Hepatocyte (in vitro differentiated cells): Measurements from ENCODE around the gene CCPG1. TPM values are rescaled to one million over a fixed set of nuclear protein-coding genes. Genes with fewer than 3 reads are reported as not detected.

ENCODE experiments used
- DNase-seq: peaks from one replicate; pipeline ENCODE4 v3.0.0-alpha.2; 2016; ENCODE audit warnings: low spot score
- H2AFZ ChIP-seq: fragments of 200-600 bp; sonication (generic); 2 replicates; pipeline ENCODE4 v1.6.0; 2016; ENCODE audit warnings: antibody characterized with exemption, mild to moderate bottlenecking
- H3K27ac ChIP-seq: fragments of 200-600 bp; sonication (generic); 2 replicates; pipeline ENCODE4 v1.5.1; 2016; ENCODE audit warnings: mild to moderate bottlenecking
- H3K27me3 ChIP-seq: fragments of 200-600 bp; sonication (generic); 2 replicates; pipeline ENCODE4 v1.6.1; 2016
- H3K36me3 ChIP-seq: fragments of 200-600 bp; sonication (generic); replicated peaks from 2 replicates; pipeline ENCODE4 v1.5.1; 2016; ENCODE audit warnings: low read depth; ENCODE audit not compliant: insufficient read depth
- H3K4me1 ChIP-seq: fragments of 200-600 bp; sonication (generic); 2 replicates; pipeline ENCODE4 v1.5.1; 2016; ENCODE audit warnings: mild to moderate bottlenecking, moderate library complexity; ENCODE audit not compliant: insufficient read depth
- H3K4me2 ChIP-seq: fragments of 200-600 bp; sonication (generic); 2 replicates; pipeline ENCODE4 v1.6.0; 2016
- H3K4me3 ChIP-seq: fragments of 200-600 bp; sonication (generic); 2 replicates; pipeline ENCODE4 v1.5.1; 2016; ENCODE audit warnings: mild to moderate bottlenecking
- H3K79me2 ChIP-seq: fragments of 200-600 bp; sonication (generic); 2 replicates; pipeline ENCODE4 v1.6.0; 2017; ENCODE audit warnings: mild to moderate bottlenecking
- H3K9me2 ChIP-seq: fragments of 200-600 bp; sonication (generic); replicated peaks from 2 replicates; pipeline ENCODE4 v1.6.0; 2017; ENCODE audit warnings: mild to moderate bottlenecking; ENCODE audit not compliant: insufficient read depth
- H3K9me3 ChIP-seq: fragments of 200-600 bp; sonication (generic); 2 replicates; pipeline ENCODE4 v1.5.1; 2016; ENCODE audit warnings: low read depth, mild to moderate bottlenecking
- H4K20me1 ChIP-seq: fragments of 200-600 bp; sonication (generic); 2 replicates; pipeline ENCODE4 v1.6.0; 2016; ENCODE audit warnings: mild to moderate bottlenecking; ENCODE audit not compliant: insufficient read depth, poor library complexity, severe bottlenecking
- EZH2 ChIP-seq: fragments of 200-600 bp; sonication (generic); IDR thresholded peaks from 2 replicates; pipeline ENCODE4 v1.6.1; 2016; ENCODE audit warnings: antibody characterized with exemption, mild to moderate bottlenecking, borderline replicate concordance
- EZH2phosphoT487 ChIP-seq: fragments of 200-600 bp; sonication (generic); IDR thresholded peaks from one replicate; pipeline ENCODE4 v1.6.1; 2018; ENCODE audit warnings: antibody characterized with exemption, mild to moderate bottlenecking, low read depth, moderate library complexity; ENCODE audit not compliant: unreplicated experiment, severe bottlenecking
- WGBS: methylation state at CpG from one replicate; pipeline ENCODE4 v1.1.6; 2016; ENCODE audit warnings: low lambda C conversion rate; ENCODE audit errors: missing lambda C conversion rate; 5-methylcytosine and 5-hydroxymethylcytosine counted together
- microRNA counts: library from miRNA; unstranded; fragments of <30 nt; microRNA quantifications from one replicate; lab custom pipeline; 2017
- microRNA-seq: library from miRNA; unstranded; fragments of <30 nt; microRNA quantifications from one replicate; pipeline ENCODE4, GENCODE V29; 2017
- polyA plus RNA-seq: library from polyadenylated mRNA; unstranded; fragments of >200 nt; fragmentation: Nextera tagmentation; extraction: Ambion mirVana; gene quantifications from 2 replicates; pipeline ENCODE4 v1.2.1, GENCODE V29; 2016
- total RNA-seq: library from RNA; depleted of rRNA; stranded (reverse); fragments of >200 nt; gene quantifications from 2 replicates; pipeline ENCODE4 v1.2.3, GENCODE V29; 2014
- TF ChIP-seq, protein P1 (sequence below): fragments of 200-600 bp; sonication (generic); IDR thresholded peaks from 2 replicates; pipeline ENCODE4 v1.5.1; 2016; ENCODE audit warnings: antibody characterized with exemption, mild to moderate bottlenecking; ENCODE audit not compliant: poor library complexity

CCPG1 gene
- total and polyA plus RNA-seq, 2 experiments from 2014 or later: 32.4 to 38.9 TPM

GRCh38 chr15:55318588-55319494, 89.3 kb downstream of the CCPG1 start, which contains the start of the genes PIGB and PIGBOS1:
TSS of gene PIGB (plus strand) at chr15:55319222. CDS start at chr15:55319251, 29 bp downstream.
TSS of gene PIGBOS1 (minus strand) at chr15:55319123. CDS start at chr15:55317792, 1,331 bp downstream.
- Histone ChIP-seq H4K20me1 (no peaks in the 10 kb centered on the region), H3K27me3 (no peaks in the 10 kb centered on the region), H3K27ac (peak within 1 kb of the TSS; percentile 91), H3K36me3 (no peaks in the 10 kb centered on the region), H3K4me1 (peaks cover 6% of the 10 kb centered on the region), H3K4me3 (peak within 1 kb of the TSS; percentile 63), H3K4me2 (peak within 1 kb of the TSS; percentile 79), H3K9me3 (no peaks in the 10 kb centered on the region), H3K9me2 (no peaks in the 10 kb centered on the region), H2AFZ (peak within 1 kb of the TSS; percentile 90), H3K79me2 (peaks cover 23% of the 10 kb centered on the region)
- TF ChIP-seq, protein P1, sequence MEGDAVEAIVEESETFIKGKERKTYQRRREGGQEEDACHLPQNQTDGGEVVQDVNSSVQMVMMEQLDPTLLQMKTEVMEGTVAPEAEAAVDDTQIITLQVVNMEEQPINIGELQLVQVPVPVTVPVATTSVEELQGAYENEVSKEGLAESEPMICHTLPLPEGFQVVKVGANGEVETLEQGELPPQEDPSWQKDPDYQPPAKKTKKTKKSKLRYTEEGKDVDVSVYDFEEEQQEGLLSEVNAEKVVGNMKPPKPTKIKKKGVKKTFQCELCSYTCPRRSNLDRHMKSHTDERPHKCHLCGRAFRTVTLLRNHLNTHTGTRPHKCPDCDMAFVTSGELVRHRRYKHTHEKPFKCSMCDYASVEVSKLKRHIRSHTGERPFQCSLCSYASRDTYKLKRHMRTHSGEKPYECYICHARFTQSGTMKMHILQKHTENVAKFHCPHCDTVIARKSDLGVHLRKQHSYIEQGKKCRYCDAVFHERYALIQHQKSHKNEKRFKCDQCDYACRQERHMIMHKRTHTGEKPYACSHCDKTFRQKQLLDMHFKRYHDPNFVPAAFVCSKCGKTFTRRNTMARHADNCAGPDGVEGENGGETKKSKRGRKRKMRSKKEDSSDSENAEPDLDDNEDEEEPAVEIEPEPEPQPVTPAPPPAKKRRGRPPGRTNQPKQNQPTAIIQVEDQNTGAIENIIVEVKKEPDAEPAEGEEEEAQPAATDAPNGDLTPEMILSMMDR: no peak
- no peak for TF ChIP-seq EZH2
- no peak for TF ChIP-seq EZH2phosphoT487
- WGBS: 2% methylated on average over 47 of the region's 49 CpGs
- peak; percentile 90 for DNase-seq

MicroRNAs within 50 kb of the gene (microRNA counts, 767-probe panel; counts per million panel counts)
- microRNA hsa-miR-628-3p (lab: Ali Mortazavi, UCI): not detected
- not detected for microRNA hsa-miR-628-5p (lab: Ali Mortazavi, UCI)

Small RNA genes within 50 kb of the gene (microRNA-seq; reads per million reads assigned to microRNA genes)
- 79.2 reads per million, percentile 59 among the genes with 10 or more reads in this experiment for gene MIR628

Other genes starting within 250 kb of the CCPG1 start
- 88.7 and 96.7 TPM in 2 replicates for gene RSL24D1, start 211.4 kb downstream of the CCPG1 start, total RNA-seq
- 39.7 and 43.1 TPM in 2 replicates for gene RSL24D1, start 211.4 kb downstream of the CCPG1 start, polyA plus RNA-seq
- gene RAB27A, start 118.5 kb downstream of the CCPG1 start, total RNA-seq: 13.1 and 16.6 TPM in 2 replicates
- gene RAB27A, start 118.5 kb downstream of the CCPG1 start, polyA plus RNA-seq: 10.5 and 15.9 TPM in 2 replicates
- gene PIGBOS1, start 89.2 kb downstream of the CCPG1 start, total RNA-seq: 32.8 and 35.0 TPM in 2 replicates
- 21.7 and 24.8 TPM in 2 replicates for gene PIGBOS1, start 89.2 kb downstream of the CCPG1 start, polyA plus RNA-seq
- 9.0 and 12.1 TPM in 2 replicates for gene PIGB, start 89.1 kb downstream of the CCPG1 start, total RNA-seq
- gene PIGB, start 89.1 kb downstream of the CCPG1 start, polyA plus RNA-seq: 13.5 and 16.9 TPM in 2 replicates
- gene PIERCE2, start 136 bp upstream of the CCPG1 start, total RNA-seq: 0.23 and 2.6 TPM in 2 replicates
- 1.2 and 1.5 TPM in 2 replicates for gene PIERCE2, start 136 bp upstream of the CCPG1 start, polyA plus RNA-seq
- 0.83 and 1.8 TPM in 2 replicates for gene DNAAF4, start 99.9 kb upstream of the CCPG1 start, total RNA-seq
- gene DNAAF4, start 99.9 kb upstream of the CCPG1 start, polyA plus RNA-seq: 0.80 and 2.2 TPM in 2 replicates
- gene PYGO1, start 180.0 kb upstream of the CCPG1 start, total RNA-seq: 11.8 and 12.6 TPM in 2 replicates
- 2.5 and 3.5 TPM in 2 replicates for gene PYGO1, start 180.0 kb upstream of the CCPG1 start, polyA plus RNA-seq